HG03565 (cell line): ENCODE data around the gene TAF1B.

Source experiments
- ATAC-seq: cut with Tn5 transposase; IDR thresholded peaks from one replicate; pipeline ENCODE4 v1.9.1; 2021; ENCODE audit warnings: mild to moderate bottlenecking, moderate library complexity; ENCODE audit not compliant: unreplicated experiment

TAF1B gene

GRCh38 chr2:9961013-9961412, 117.7 kb downstream of the TAF1B start:
- ATAC-seq: no peak

- ATAC-seq: no peak
Measured at GRCh38 chr2:9964334-9964980, 121.2 kb downstream of the TAF1B start.

- ATAC-seq: no peak
Measured at GRCh38 chr2:9965119-9965822, 122.0 kb downstream of the TAF1B start.

GRCh38 chr2:9966491-9967022, 123.3 kb downstream of the TAF1B start:
- no peak for ATAC-seq

GRCh38 chr2:9967053-9967775, 123.9 kb downstream of the TAF1B start:
- no peak for ATAC-seq

- ATAC-seq: no peak
Measured at GRCh38 chr2:9968553-9969497, 125.6 kb downstream of the TAF1B start.

GRCh38 chr2:9970200-9971044, 127.1 kb downstream of the TAF1B start:
- no peak for ATAC-seq

- ATAC-seq: no peak
Measured at GRCh38 chr2:9971105-9971818, 128.0 kb downstream of the TAF1B start.

- ATAC-seq: no peak
Measured at GRCh38 chr2:9971890-9972289, 128.6 kb downstream of the TAF1B start.

- no peak for ATAC-seq
Measured at GRCh38 chr2:9972621-9973479, 129.6 kb downstream of the TAF1B start.

GRCh38 chr2:9973690-9974089, 130.4 kb downstream of the TAF1B start:
- ATAC-seq: no peak

- no peak for ATAC-seq
Measured at GRCh38 chr2:9974343-9974742, 131.1 kb downstream of the TAF1B start.

GRCh38 chr2:9975328-9975727, 132.1 kb downstream of the TAF1B start:
- ATAC-seq: no peak

- no peak for ATAC-seq
Measured at GRCh38 chr2:9975805-9976447, 132.7 kb downstream of the TAF1B start.

- no peak for ATAC-seq
Measured at GRCh38 chr2:9979977-9980376, 136.7 kb downstream of the TAF1B start.

- ATAC-seq: no peak
Measured at GRCh38 chr2:9980520-9980919, 137.2 kb downstream of the TAF1B start.

GRCh38 chr2:9981655-9982054, 138.4 kb downstream of the TAF1B start:
- ATAC-seq: no peak

GRCh38 chr2:9982248-9982647, 139.0 kb downstream of the TAF1B start:
- ATAC-seq: no peak
